K562 (cell line): ENCODE results near the gene BCL11A. TPM values are rescaled to one million over a fixed set of nuclear protein-coding genes. Genes with fewer than 3 reads are reported as not detected.

Source experiments
- ATAC-seq: fragments of 200-7000 bp; cut with Tn5 transposase; 3 replicates; pipeline ENCODE4 v1.9.1; 2020; ENCODE audit warnings: moderate library complexity
- BruUV-seq: library from RNA; stranded (reverse); fragments of 400-500 nt; replicated peaks from 2 replicates; lab custom pipeline; 2021; lab: Mats Ljungman, UMichigan
- CTCF ChIA-PET: fragments of 300-600 bp; formaldehyde crosslinking; extraction: SDS; loops from one replicate; lab custom pipeline; 2021; ENCODE audit warnings: low intra/inter-chr PET ratio; lab: Yijun Ruan, JAX
- POLR2A ChIA-PET: fragments of 300-600, 350-650 bp; sonication (Branson Sonifier 250); formaldehyde crosslinking; extraction: SDS; loops from one replicate; lab custom pipeline; 2021; ENCODE audit warnings: antibody characterized with exemption, inconsistent platforms; lab: Yijun Ruan, JAX
- DNase-seq, 4 experiments: peaks; one replicate each; pipeline versions ENCODE4 v3.0.0 to v3.0.0-alpha.2; 2011 to 2018; ENCODE audit warnings: low spot score in 3 of 4, mixed read lengths in 3 of 4; ENCODE audit errors: extremely low read depth in 1 of 4
- FAIRE-seq: peaks from 2 replicates; lab custom pipeline; 2011; peaks lifted over from hg19 to GRCh38; lab: Jason Lieb, UNC
- H2AFZ ChIP-seq: 2 replicates; pipeline ENCODE4 v1.6.0; 2011; ENCODE audit warnings: low read depth, low read length, control low read depth, inconsistent platforms
- H3K27ac ChIP-seq: fragments of 200-600 bp; 3 replicates; pipeline ENCODE4 v1.8.0; 2011; ENCODE audit warnings: low read depth, mild to moderate bottlenecking, control low read depth, inconsistent platforms, low read length, moderate library complexity, mixed read lengths; ENCODE audit errors: extremely low read depth
- H3K27me3 ChIP-seq, 2 experiments: fragments of 300-600 bp in 1 of 2; 2 replicates in 1 of 2; 3 replicates in 1 of 2; pipeline versions ENCODE4 v1.6.0 to v1.8.0; 2011; ENCODE audit warnings: inconsistent platforms in 2 of 2, low read length in 2 of 2, mild to moderate bottlenecking in 1 of 2, mixed read lengths in 1 of 2, moderate library complexity in 1 of 2; ENCODE audit not compliant: control insufficient read depth in 2 of 2, insufficient read depth in 2 of 2
- H3K36me3 ChIP-seq: fragments of 300-600 bp; 3 replicates; pipeline ENCODE4 v1.8.0; 2011; ENCODE audit warnings: mild to moderate bottlenecking, low read length, inconsistent platforms; ENCODE audit not compliant: control insufficient read depth, insufficient read depth
- H3K4me1 ChIP-seq, 2 experiments: fragments of 200-600 bp in 1 of 2; replicated peaks in 1 of 2; 2 replicates in 1 of 2; 3 replicates in 1 of 2; pipeline versions ENCODE4 v1.5.1 to v1.8.0; 2011; ENCODE audit warnings: inconsistent platforms in 2 of 2, low read length in 2 of 2, mild to moderate bottlenecking in 1 of 2, mixed read lengths in 1 of 2, moderate library complexity in 1 of 2; ENCODE audit not compliant: control insufficient read depth in 2 of 2, insufficient read depth in 2 of 2
- H3K4me2 ChIP-seq: 2 replicates; pipeline ENCODE4 v1.6.1; 2011; ENCODE audit warnings: low read length, control low read depth, inconsistent platforms, mixed read lengths; ENCODE audit not compliant: insufficient read depth
- H3K4me3 ChIP-seq: fragments of 200-600 bp; sonication (generic), shearing (Covaris generic); 2 replicates; pipeline ENCODE4 v1.5.1; 2016; ENCODE audit warnings: control low read depth, inconsistent platforms
- H3K79me2 ChIP-seq: fragments of 200-600 bp; 3 replicates; pipeline ENCODE4 v1.8.0; 2011; ENCODE audit warnings: low read length, inconsistent platforms; ENCODE audit not compliant: control insufficient read depth, insufficient read depth
- H3K9ac ChIP-seq, 2 experiments: 2 replicates each; pipeline versions ENCODE4 v1.6.0 to v1.6.1; 2011; ENCODE audit warnings: low read depth in 2 of 2, low read length in 2 of 2, control low read depth in 1 of 2, inconsistent platforms in 1 of 2, mild to moderate bottlenecking in 1 of 2, mixed read lengths in 1 of 2; ENCODE audit not compliant: insufficient read depth in 1 of 2
- H3K9me1 ChIP-seq: one replicate; pipeline ENCODE4 v1.6.0; 2011; ENCODE audit warnings: inconsistent platforms, mild to moderate bottlenecking, low read length, moderate library complexity; ENCODE audit not compliant: control insufficient read depth, insufficient read depth
- H3K9me3 ChIP-seq: replicated peaks from 2 replicates; pipeline ENCODE4 v1.5.1; 2011; ENCODE audit warnings: low read depth, low read length, inconsistent platforms; ENCODE audit not compliant: control insufficient read depth, insufficient read depth
- H4K20me1 ChIP-seq: replicated peaks from 2 replicates; pipeline ENCODE4 v1.6.1; 2011; ENCODE audit warnings: low read length, inconsistent platforms, mixed read lengths; ENCODE audit not compliant: control insufficient read depth, insufficient read depth
- ATF2 ChIP-seq: sonication (generic); formaldehyde crosslinking; IDR thresholded peaks from 2 replicates; pipeline ENCODE4 v1.8.1; 2022; ENCODE audit warnings: missing genetic modification reagents
- BRCA1 ChIP-seq, 2 experiments: fragments of 450-650 bp in 1 of 2; sonication (generic) in 1 of 2; formaldehyde crosslinking in 1 of 2; IDR thresholded peaks; 2 replicates each; pipeline versions ENCODE4 v1.5.0 to v1.6.1; 2017 to 2020; ENCODE audit warnings: mild to moderate bottlenecking in 1 of 2, missing genetic modification reagents in 1 of 2
- MAFG ChIP-seq: fragments of 450-650 bp; conservative IDR thresholded peaks from 2 replicates; pipeline ENCODE4 v1.6.1; 2016; ENCODE audit warnings: missing genetic modification characterization, missing compliant biosample characterization
- NUFIP1 ChIP-seq: fragments of 450-650 bp; IDR thresholded peaks from 2 replicates; pipeline ENCODE4 v1.6.1; 2018; ENCODE audit not compliant: partially characterized antibody
- PHB2 ChIP-seq: fragments of 450-650 bp; IDR thresholded peaks from 2 replicates; pipeline ENCODE4 v1.6.1; 2017; ENCODE audit warnings: low read depth
- PRPF4 ChIP-seq: fragments of 200-400 bp; formaldehyde crosslinking; IDR thresholded peaks from one replicate; pipeline ENCODE4 v1.6.1; 2017; ENCODE audit warnings: low read length, low read depth, mild to moderate bottlenecking; ENCODE audit not compliant: insufficient read depth, poor library complexity, severe bottlenecking
- PTBP1 ChIP-seq: fragments of 200-400 bp; formaldehyde crosslinking; IDR thresholded peaks from 2 replicates; pipeline ENCODE4 v1.6.1; 2017; ENCODE audit warnings: low read depth, low read length
- SIRT6 ChIP-seq: IDR thresholded peaks from one replicate; pipeline ENCODE4 v1.6.1; 2012; ENCODE audit warnings: low read depth, mild to moderate bottlenecking, control low read depth, inconsistent platforms, low read length, moderate library complexity
- SMARCA4 ChIP-seq: fragments of 450-650 bp; IDR thresholded peaks from 2 replicates; pipeline ENCODE4 v1.6.1; 2016
- TCF7L2 ChIP-seq: fragments of 150-350 bp; IDR thresholded peaks from 2 replicates; pipeline ENCODE4 v1.6.1; 2016; ENCODE audit warnings: low read depth, mild to moderate bottlenecking, low read length, moderate library complexity
- ZBED1 ChIP-seq: IDR thresholded peaks from 2 replicates; pipeline ENCODE4 v1.6.1; 2014
- ZNF212 ChIP-seq: fragments of 450-650 bp; formaldehyde crosslinking; IDR thresholded peaks from 2 replicates; pipeline ENCODE4 v1.4.0; 2020; ENCODE audit warnings: mild to moderate bottlenecking
- ZNF253 ChIP-seq: fragments of 250-450 bp; sonication (Bioruptor Pico); conservative IDR thresholded peaks from 2 replicates; pipeline ENCODE4 v1.6.1; 2021; ENCODE audit warnings: mild to moderate bottlenecking
- ZNF592 ChIP-seq: fragments of 450-650 bp; IDR thresholded peaks from 2 replicates; pipeline ENCODE4 v1.6.1; 2017; ENCODE audit warnings: antibody characterized with exemption, mild to moderate bottlenecking
- WGBS: fragments of 100-300 bp; shearing (Covaris generic); methylation state at CpG from one replicate; pipeline ENCODE4 v1.1.6; 2016; ENCODE audit warnings: low coverage, mixed read lengths; ENCODE audit not compliant: insufficient coverage; ENCODE audit errors: missing lambda C conversion rate; 5-methylcytosine and 5-hydroxymethylcytosine counted together
- in situ Hi-C: fragments of 300-500 bp; cut with MboI; formaldehyde crosslinking; loops from 4 replicates; pipeline ENCODE4 v1.15.0; 2018; ENCODE audit warnings: inconsistent platforms, mixed read lengths
- intact Hi-C: fragments of 100-400 bp; cut with micrococcal nuclease; formaldehyde crosslinking; loops from 2 replicates; pipeline ENCODE4 v1.14.2; 2022
- polyA plus RNA-seq, 8 experiments: library from polyadenylated mRNA; depleted of rRNA in 4 of 8; stranded (reverse) in 5 of 8; unstranded in 3 of 8; fragments of >200 nt; fragmentation: Nextera tagmentation in 2 of 8; fragmentation: Illumina TruSeq in 1 of 8; extraction: Ambion mirVana in 2 of 8; extraction: Trizol in 1 of 8; gene quantifications; 2 replicates each; pipeline versions ENCODE4 v1.2.1 to v1.2.3, GENCODE V29; 2011 to 2014; ENCODE audit warnings: inconsistent platforms in 1 of 8, missing spikeins in 1 of 8
- total RNA-seq, 7 experiments: library from RNA; depleted of rRNA in 6 of 7; stranded (reverse); fragments of >200 nt in 6 of 7; fragmentation: Illumina TruSeq in 2 of 7; extraction: Trizol in 2 of 7; gene quantifications; 2 replicates each; pipeline versions ENCODE4 v1.2.1 to v1.2.3, GENCODE V29; 2011 to 2021; ENCODE audit warnings: low replicate concordance in 1 of 7

The BCL11A gene
- total and polyA plus RNA-seq, 9 of the 15 experiments (the other 6 are each of a cell fraction or from before 2014, with no cell fraction given), result 0.13 TPM; not detected in 8

GRCh38 chr2:60559880-60560279 lies 6.4 kb upstream of the BCL11A start:
- no peak for FAIRE-seq
- 0% methylated on average over 1 of the region's 1 CpG for WGBS
- Histone ChIP-seq H3K27me3 (peaks cover 10 to 17% of the 10 kb centered on the region in 2 experiments; a peak in 4 of 5 replicates), H4K20me1 (no peaks in the 10 kb centered on the region; the same call in 1 of the 2 replicates), H3K9me3 (no peaks in the 10 kb centered on the region), H3K36me3 (no peaks in the 10 kb centered on the region), H3K27ac (no peak overlapping the region), H3K4me2 (no peak overlapping the region), H3K79me2 (no peaks in the 10 kb centered on the region), H3K4me1 (peaks cover 0 to 6% of the 10 kb centered on the region in 2 experiments; a peak in 2 of 5 replicates), H3K9ac (no peak overlapping the region), H2AFZ (no peak overlapping the region), H3K4me3 (no peak overlapping the region)
- intact Hi-C loops, result loop anchor here (2.0 kb wide), 1 partner anchor 115 kb away; no protein-coding TSS in a partner anchor
- no peak for DNase-seq
- CTCF ChIA-PET, result no interaction called here
- in situ Hi-C loops, result no loop called here
- POLR2A ChIA-PET, result no interaction called here
- ATAC-seq, result no peak
- TF ChIP-seq SIRT6 (no peak), SMARCA4 (no peak), NUFIP1 (no peak), ZNF212 (CRISPR knock-in tag) (no peak), ATF2 (CRISPR knock-in tag) (no peak), BRCA1 (IDR thresholded peaks at IDR 0.05) (no peak), BRCA1 (CRISPR knock-in tag; IDR thresholded peaks at IDR 0.05) (no peak), ZNF253 (no peak), TCF7L2 (no peak), PRPF4 (no peak), ZBED1 (no peak), ZNF592 (no peak), PHB2 (no peak), PTBP1 (no peak), MAFG (no peak)
- TF ChIP-seq, all 486 proteins: peak for 0
- BruUV-seq, result no TSS peak
- no peaks in the 10 kb centered on the region for H3K9me1 ChIP-seq
